ENCODE data around the gene CABLES2. TPM values are rescaled to one million over a fixed set of nuclear protein-coding genes. Genes with fewer than 3 reads are reported as not detected.

The CABLES2 gene
- total RNA-seq, 1 donor = 1.8 TPM

GRCh38 chr20:62358171-62359042 lies 48.7 kb downstream of the CABLES2 start:
- H3K4me3 ChIP-seq (ENCODE audit: insufficient read depth, low read length) = no peak overlapping the region
- H3K4me1 ChIP-seq (ENCODE audit: insufficient read depth, low read length) = peaks cover 34% of the 10 kb centered on the region
- no peak for TF ChIP-seq CTCF (IDR thresholded peaks at IDR 0.05; ENCODE audit: extremely low read depth, low read depth, low read length)
- DNase-seq (ENCODE audit: insufficient read length, low spot score, missing footprints) = peak; percentile 92
- no peaks in the 10 kb centered on the region for H3K36me3 ChIP-seq (ENCODE audit: insufficient read depth, low read length)
- H3K4me2 ChIP-seq (ENCODE audit: insufficient read depth, low read length) = no peak overlapping the region
- no peak overlapping the region for H2AFZ ChIP-seq (ENCODE audit: low read length)
- no peaks in the 10 kb centered on the region for H3K9me3 ChIP-seq (ENCODE audit: low read depth, low read length)
- no peak overlapping the region for H3K27ac ChIP-seq (ENCODE audit: low read depth, low read length)
- H3K79me2 ChIP-seq (ENCODE audit: insufficient read depth, low read length) = no peaks in the 10 kb centered on the region
- no peaks in the 10 kb centered on the region for H3K27me3 ChIP-seq (ENCODE audit: insufficient read depth, low read length)
- no peaks in the 10 kb centered on the region for H4K20me1 ChIP-seq (ENCODE audit: insufficient read depth, low read length)

- no peaks in the 10 kb centered on the region for H3K27me3 ChIP-seq (ENCODE audit: insufficient read depth, low read length)
- no peaks in the 10 kb centered on the region for H3K79me2 ChIP-seq (ENCODE audit: insufficient read depth, low read length)
- H3K27ac ChIP-seq (ENCODE audit: low read depth, low read length) = no peak overlapping the region
- H3K4me1 ChIP-seq (ENCODE audit: insufficient read depth, low read length) = peaks cover 34% of the 10 kb centered on the region
- DNase-seq (ENCODE audit: insufficient read length, low spot score, missing footprints) = no peak
- H2AFZ ChIP-seq (ENCODE audit: low read length) = no peak overlapping the region
- H3K4me3 ChIP-seq (ENCODE audit: insufficient read depth, low read length) = no peak overlapping the region
- no peaks in the 10 kb centered on the region for H4K20me1 ChIP-seq (ENCODE audit: insufficient read depth, low read length)
- no peaks in the 10 kb centered on the region for H3K9me3 ChIP-seq (ENCODE audit: low read depth, low read length)
- H3K36me3 ChIP-seq (ENCODE audit: insufficient read depth, low read length) = no peaks in the 10 kb centered on the region
- H3K4me2 ChIP-seq (ENCODE audit: insufficient read depth, low read length) = no peak overlapping the region
- TF ChIP-seq CTCF (IDR thresholded peaks at IDR 0.05; ENCODE audit: extremely low read depth, low read depth, low read length) = no peak
Measured at GRCh38 chr20:62357681-62358080, 49.4 kb downstream of the CABLES2 start.

GRCh38 chr20:62357187-62357667 lies 49.9 kb downstream of the CABLES2 start:
- Histone ChIP-seq H3K27me3 (ENCODE audit: insufficient read depth, low read length) (no peaks in the 10 kb centered on the region), H2AFZ (ENCODE audit: low read length) (no peak overlapping the region), H3K9me3 (ENCODE audit: low read depth, low read length) (no peaks in the 10 kb centered on the region), H3K27ac (ENCODE audit: low read depth, low read length) (no peak overlapping the region), H3K4me2 (ENCODE audit: insufficient read depth, low read length) (peak overlapping the region; percentile 67), H3K4me1 (ENCODE audit: insufficient read depth, low read length) (peaks cover 34% of the 10 kb centered on the region), H3K4me3 (ENCODE audit: insufficient read depth, low read length) (no peak overlapping the region), H4K20me1 (ENCODE audit: insufficient read depth, low read length) (no peaks in the 10 kb centered on the region), H3K36me3 (ENCODE audit: insufficient read depth, low read length) (no peaks in the 10 kb centered on the region), H3K79me2 (ENCODE audit: insufficient read depth, low read length) (no peaks in the 10 kb centered on the region)
- no peak for TF ChIP-seq CTCF (IDR thresholded peaks at IDR 0.05; ENCODE audit: extremely low read depth, low read depth, low read length)
- peak; percentile 99 for DNase-seq (ENCODE audit: insufficient read length, low spot score, missing footprints)

GRCh38 chr20:62356589-62357186 lies 50.4 kb downstream of the CABLES2 start:
- DNase-seq (ENCODE audit: insufficient read length, low spot score, missing footprints) = no peak
- Histone ChIP-seq H3K9me3 (ENCODE audit: low read depth, low read length) (no peaks in the 10 kb centered on the region), H3K4me2 (ENCODE audit: insufficient read depth, low read length) (peak overlapping the region; percentile 67), H3K4me3 (ENCODE audit: insufficient read depth, low read length) (no peak overlapping the region), H3K36me3 (ENCODE audit: insufficient read depth, low read length) (no peaks in the 10 kb centered on the region), H2AFZ (ENCODE audit: low read length) (peak overlapping the region; percentile 51), H3K27ac (ENCODE audit: low read depth, low read length) (no peak overlapping the region), H3K4me1 (ENCODE audit: insufficient read depth, low read length) (peaks cover 34% of the 10 kb centered on the region), H3K79me2 (ENCODE audit: insufficient read depth, low read length) (no peaks in the 10 kb centered on the region), H3K27me3 (ENCODE audit: insufficient read depth, low read length) (no peaks in the 10 kb centered on the region), H4K20me1 (ENCODE audit: insufficient read depth, low read length) (no peaks in the 10 kb centered on the region)
- no peak for TF ChIP-seq CTCF (IDR thresholded peaks at IDR 0.05; ENCODE audit: extremely low read depth, low read depth, low read length)

Data from osteoblast (primary cell).